Peyer's patch (tissue), 4 donors: ENCODE data around the gene CD33. TPM values are rescaled to one million over a fixed set of nuclear protein-coding genes. Genes with fewer than 3 reads are reported as not detected.

ENCODE experiments used
- DNase-seq, 3 donors: peaks; one replicate each; pipeline ENCODE4 v3.0.0-alpha.2; 2017 to 2019
- H3K27ac ChIP-seq, 4 donors: fragments of 200-600 bp; sonication (generic); one replicate each; pipeline ENCODE4 v1.5.1; 2016 to 2019
- H3K27me3 ChIP-seq, 2 donors: fragments of 200-600 bp; sonication (generic); one replicate each; pipeline ENCODE4 v1.5.1; 2019
- H3K36me3 ChIP-seq, 3 donors: fragments of 200-600 bp; sonication (generic); one replicate each; pipeline ENCODE4 v1.5.1; 2016 to 2019
- H3K4me1 ChIP-seq, 4 donors: fragments of 200-600 bp; sonication (generic); one replicate each; pipeline ENCODE4 v1.5.1; 2016 to 2019
- H3K4me3 ChIP-seq, 4 donors: fragments of 200-600 bp; sonication (generic); 1 replicate in 3 of 4; 2 replicates in 1 of 4; pipeline ENCODE4 v1.5.1; 2016 to 2019; ENCODE audit warnings: mild to moderate bottlenecking in 1 of 4
- H3K9me3 ChIP-seq, 4 donors: fragments of 200-600 bp; sonication (generic); one replicate each; pipeline ENCODE4 v1.5.1; 2016 to 2019; ENCODE audit warnings: mild to moderate bottlenecking in 1 of 4
- CTCF ChIP-seq, 6 experiments: fragments of 450-650 bp in 4 of 6; fragments of 200-600 bp in 2 of 6; sonication (generic) in 1 of 6; IDR thresholded peaks; one replicate each; pipeline ENCODE4 v1.5.1; 2017 to 2019; ENCODE audit warnings: antibody characterized with exemption in 6 of 6, mild to moderate bottlenecking in 3 of 6, moderate library complexity in 1 of 6
- POLR2A ChIP-seq, 2 donors: fragments of 450-650 bp; IDR thresholded peaks; one replicate each; pipeline ENCODE4 v1.5.1; 2017; ENCODE audit warnings: antibody characterized with exemption in 2 of 2, mild to moderate bottlenecking in 2 of 2, moderate library complexity in 2 of 2
- total RNA-seq, 4 donors: library from RNA; depleted of rRNA; stranded (reverse); fragments of >200 nt; gene quantifications; one replicate each; pipeline ENCODE4 v1.1.0, GENCODE V29; 2016

The CD33 gene
- total RNA-seq, 4 donors from 2014 or later: 0.88 to 22.3 (median 2.4) TPM; not detected in 1

- Histone ChIP-seq H3K9me3 (no peaks in the 10 kb centered on the region), H3K27ac (no peak overlapping the region), H3K36me3 (no peaks in the 10 kb centered on the region), H3K27me3 (no peaks in the 10 kb centered on the region), H3K4me3 (no peak overlapping the region), H3K4me1 (no peaks in the 10 kb centered on the region)
- no peak for TF ChIP-seq CTCF (IDR thresholded peaks at IDR 0.05)
- TF ChIP-seq POLR2A (IDR thresholded peaks at IDR 0.05): no peak
- DNase-seq: no peak
Measured at GRCh38 chr19:51200071-51200666, 24.7 kb upstream of the CD33 start.

GRCh38 chr19:51201712-51202111 lies 23.2 kb upstream of the CD33 start:
- TF ChIP-seq POLR2A (IDR thresholded peaks at IDR 0.05) (no peak), CTCF (IDR thresholded peaks at IDR 0.05) (no peak)
- H3K27ac ChIP-seq: no peak overlapping the region
- no peaks in the 10 kb centered on the region for H3K9me3 ChIP-seq
- no peaks in the 10 kb centered on the region for H3K27me3 ChIP-seq
- no peak overlapping the region for H3K4me3 ChIP-seq
- no peaks in the 10 kb centered on the region for H3K4me1 ChIP-seq
- no peak for DNase-seq
- no peaks in the 10 kb centered on the region for H3K36me3 ChIP-seq

- Histone ChIP-seq H3K4me3 (no peak overlapping the region), H3K9me3 (no peaks in the 10 kb centered on the region), H3K27me3 (no peaks in the 10 kb centered on the region), H3K4me1 (no peaks in the 10 kb centered on the region), H3K27ac (no peak overlapping the region), H3K36me3 (no peaks in the 10 kb centered on the region)
- TF ChIP-seq POLR2A (IDR thresholded peaks at IDR 0.05) (no peak), CTCF (IDR thresholded peaks at IDR 0.05) (no peak)
- DNase-seq: no peak
Measured at GRCh38 chr19:51203916-51204315, 21.0 kb upstream of the CD33 start.

- Histone ChIP-seq H3K4me3 (no peak overlapping the region), H3K36me3 (no peaks in the 10 kb centered on the region), H3K4me1 (no peaks in the 10 kb centered on the region), H3K27ac (no peak overlapping the region), H3K27me3 (no peaks in the 10 kb centered on the region), H3K9me3 (no peaks in the 10 kb centered on the region)
- DNase-seq: no peak
- no peak for TF ChIP-seq CTCF (IDR thresholded peaks at IDR 0.05)
- TF ChIP-seq POLR2A (IDR thresholded peaks at IDR 0.05): no peak
Measured at GRCh38 chr19:51204321-51204720, 20.6 kb upstream of the CD33 start.

GRCh38 chr19:51207747-51208146 lies 17.1 kb upstream of the CD33 start:
- no peaks in the 10 kb centered on the region for H3K9me3 ChIP-seq
- no peak for DNase-seq
- H3K36me3 ChIP-seq: no peaks in the 10 kb centered on the region
- no peaks in the 10 kb centered on the region for H3K27me3 ChIP-seq
- no peak overlapping the region for H3K27ac ChIP-seq
- TF ChIP-seq POLR2A (IDR thresholded peaks at IDR 0.05) (no peak), CTCF (IDR thresholded peaks at IDR 0.05) (no peak)
- H3K4me1 ChIP-seq: no peaks in the 10 kb centered on the region
- H3K4me3 ChIP-seq: no peak overlapping the region
